GM19372 (cell line): ENCODE measurements around the gene UBD.

Source experiments
- ATAC-seq: cut with Tn5 transposase; IDR thresholded peaks from one replicate; pipeline ENCODE4 v1.9.1; 2021; ENCODE audit warnings: mild to moderate bottlenecking, low read depth, moderate library complexity; ENCODE audit not compliant: unreplicated experiment

The UBD gene

GRCh38 chr6:29524044-29524443 is 35.5 kb downstream of the UBD start:
- ATAC-seq = no peak

GRCh38 chr6:29522227-29522626 is 37.3 kb downstream of the UBD start:
- ATAC-seq = no peak

GRCh38 chr6:29521006-29521680 is 38.4 kb downstream of the UBD start:
- no peak for ATAC-seq

- ATAC-seq = no peak
Observed at GRCh38 chr6:29520232-29520631, 39.3 kb downstream of the UBD start.

GRCh38 chr6:29519291-29520010 is 40.1 kb downstream of the UBD start:
- ATAC-seq = no peak

- ATAC-seq = no peak
Observed at GRCh38 chr6:29517728-29518440, 41.6 kb downstream of the UBD start.

- no peak for ATAC-seq
Observed at GRCh38 chr6:29517245-29517644, 42.3 kb downstream of the UBD start.

GRCh38 chr6:29516108-29516507 is 43.4 kb downstream of the UBD start:
- no peak for ATAC-seq

GRCh38 chr6:29510746-29511300 is 48.7 kb downstream of the UBD start:
- no peak for ATAC-seq

GRCh38 chr6:29510202-29510601 is 49.3 kb downstream of the UBD start:
- ATAC-seq = no peak

GRCh38 chr6:29509711-29510110 is 49.8 kb downstream of the UBD start:
- no peak for ATAC-seq

GRCh38 chr6:29509239-29509638 is 50.3 kb downstream of the UBD start:
- ATAC-seq = no peak

- ATAC-seq = no peak
Observed at GRCh38 chr6:29507319-29507718, 52.2 kb downstream of the UBD start.

GRCh38 chr6:29506446-29507067 is 53.0 kb downstream of the UBD start:
- no peak for ATAC-seq

- no peak for ATAC-seq
Observed at GRCh38 chr6:29505808-29506207, 53.7 kb downstream of the UBD start.
